Stimulated activated CD4-positive, alpha-beta T cell treated with anti-CD3 and anti-CD28 coated beads, Interleukin-2, amount 100 ng/mL, for 24 hours (primary cell): ENCODE measurements around the gene ANKLE2.

Source experiments
- DNase-seq, 2 donors: peaks; one replicate each; pipeline ENCODE4 v3.0.0-alpha.2; 2020

The ANKLE2 gene

GRCh38 chr12:132686825-132687210, 74.8 kb downstream of the ANKLE2 start:
- no peak for DNase-seq

GRCh38 chr12:132685400-132685799, 76.2 kb downstream of the ANKLE2 start:
- DNase-seq = no peak

DNA sequence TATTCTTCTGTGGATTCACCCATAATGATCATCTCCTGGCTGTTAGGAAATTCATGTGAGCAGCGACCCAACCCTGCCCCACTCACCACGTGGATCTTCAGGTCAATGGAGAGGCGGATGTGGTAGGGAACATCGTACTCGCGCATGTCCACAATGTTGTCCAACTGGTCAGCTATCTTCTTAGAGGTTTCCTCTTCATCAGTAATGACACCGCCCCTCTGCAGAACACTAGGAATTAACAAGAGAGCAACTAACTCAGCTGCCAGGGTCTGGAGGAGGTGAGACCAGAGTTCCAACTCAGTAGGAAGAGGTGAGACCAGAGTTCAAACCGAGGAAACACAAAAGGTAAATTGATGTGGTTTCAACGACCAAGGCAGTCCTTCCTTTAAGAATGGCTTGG, 84.1 kb downstream of the ANKLE2 start:
- DNase-seq = no peak

GRCh38 chr12:132675757-132676432, 85.7 kb downstream of the ANKLE2 start:
- DNase-seq = no peak
